ENCODE data around the gene IFNAR1.

The IFNAR1 gene

GRCh38 chr21:33293811-33294216 is 31.0 kb upstream of the IFNAR1 start:
- peak overlapping the region; percentile 69 to 89 for H3K27ac Mint-ChIP-seq
- peaks cover 14 to 18% of the 10 kb centered on the region in 2 donors for H3K4me1 Mint-ChIP-seq (ENCODE audit: low read depth in 2 of 2)
- peak overlapping the region; percentile 48 to 64 for H3K4me3 Mint-ChIP-seq
- ATAC-seq (replicated peaks) (peak; percentile 54), DNase-seq (no peak)
- H3K27me3 Mint-ChIP-seq, result no peaks in the 10 kb centered on the region
- peaks cover 41% of the 10 kb centered on the region for H3K36me3 Mint-ChIP-seq (ENCODE audit: insufficient read depth)
- H3K9me3 Mint-ChIP-seq, result no peaks in the 10 kb centered on the region

GRCh38 chr21:33296156-33296555 is 28.6 kb upstream of the IFNAR1 start:
- Mint-ChIP-seq H3K9me3 (no peaks in the 10 kb centered on the region), H3K27ac (no peak overlapping the region), H3K4me3 (no peak overlapping the region), H3K36me3 (ENCODE audit: insufficient read depth) (peaks cover 41% of the 10 kb centered on the region), H3K27me3 (no peaks in the 10 kb centered on the region), H3K4me1 (ENCODE audit: low read depth in 2 of 2) (peaks cover 22 to 24% of the 10 kb centered on the region in 2 donors)
- peak; percentile 33 for ATAC-seq (replicated peaks)
- no peak for DNase-seq

- DNase-seq, result no peak
- H3K4me3 Mint-ChIP-seq, result no peak overlapping the region
- ATAC-seq (replicated peaks), result peak; percentile 59
- peaks cover 20% of the 10 kb centered on the region in 2 donors for H3K4me1 Mint-ChIP-seq (ENCODE audit: low read depth in 2 of 2)
- H3K36me3 Mint-ChIP-seq (ENCODE audit: insufficient read depth), result peaks cover 23% of the 10 kb centered on the region
- peak overlapping the region; percentile 41 to 85 for H3K27ac Mint-ChIP-seq
- no peaks in the 10 kb centered on the region for H3K9me3 Mint-ChIP-seq
- no peaks in the 10 kb centered on the region for H3K27me3 Mint-ChIP-seq
Observed at GRCh38 chr21:33299181-33299752, 25.5 kb upstream of the IFNAR1 start.

- H3K27ac Mint-ChIP-seq, result peak overlapping the region in 1 of 2 donors; percentile 73
Observed at GRCh38 chr21:33300701-33301631, 23.8 kb upstream of the IFNAR1 start.

GRCh38 chr21:33301632-33302002 is 23.2 kb upstream of the IFNAR1 start:
- H3K4me1 Mint-ChIP-seq (ENCODE audit: low read depth in 2 of 2), result peaks cover 18 to 20% of the 10 kb centered on the region in 2 donors
- H3K27me3 Mint-ChIP-seq, result no peaks in the 10 kb centered on the region
- ATAC-seq (replicated peaks) (no peak), DNase-seq (no peak)
- H3K9me3 Mint-ChIP-seq, result no peaks in the 10 kb centered on the region
- H3K4me3 Mint-ChIP-seq, result peak overlapping the region in 1 of 2 donors; percentile 19
- peak overlapping the region in 1 of 2 donors; percentile 73 for H3K27ac Mint-ChIP-seq
- peaks cover 5% of the 10 kb centered on the region for H3K36me3 Mint-ChIP-seq (ENCODE audit: insufficient read depth)

More at GRCh38 chr21:33300701-33301631, 23.8 kb upstream of the IFNAR1 start:
- DNase-seq (no peak), ATAC-seq (replicated peaks) (peak; percentile 22)
- Mint-ChIP-seq H3K27me3 (no peaks in the 10 kb centered on the region), H3K4me3 (peak overlapping the region in 1 of 2 donors; percentile 19), H3K4me1 (ENCODE audit: low read depth in 2 of 2) (peaks cover 18 to 20% of the 10 kb centered on the region in 2 donors), H3K36me3 (ENCODE audit: insufficient read depth) (peaks cover 11% of the 10 kb centered on the region), H3K9me3 (no peaks in the 10 kb centered on the region)

GRCh38 chr21:33302055-33302454 is 22.7 kb upstream of the IFNAR1 start:
- Mint-ChIP-seq H3K36me3 (ENCODE audit: insufficient read depth) (peaks cover under 1% of the 10 kb centered on the region), H3K27me3 (no peaks in the 10 kb centered on the region), H3K27ac (peak overlapping the region in 1 of 2 donors; percentile 14), H3K4me1 (ENCODE audit: low read depth in 2 of 2) (peaks cover 18 to 20% of the 10 kb centered on the region in 2 donors), H3K9me3 (no peaks in the 10 kb centered on the region), H3K4me3 (no peak overlapping the region)
- ATAC-seq (replicated peaks) (no peak), DNase-seq (no peak)

GRCh38 chr21:33302796-33303195 is 22.0 kb upstream of the IFNAR1 start:
- Mint-ChIP-seq H3K4me3 (no peak overlapping the region), H3K9me3 (no peaks in the 10 kb centered on the region), H3K27me3 (no peaks in the 10 kb centered on the region), H3K36me3 (ENCODE audit: insufficient read depth) (no peaks in the 10 kb centered on the region), H3K27ac (peak overlapping the region in 1 of 2 donors; percentile 14), H3K4me1 (ENCODE audit: low read depth in 2 of 2) (peaks cover 16 to 18% of the 10 kb centered on the region in 2 donors)
- no peak for DNase-seq
- no peak for ATAC-seq (replicated peaks)

GRCh38 chr21:33305344-33305671 is 19.5 kb upstream of the IFNAR1 start:
- DNase-seq, result no peak
- no peak for ATAC-seq (replicated peaks)
- H3K9me3 Mint-ChIP-seq, result no peaks in the 10 kb centered on the region
- H3K4me1 Mint-ChIP-seq (ENCODE audit: low read depth in 2 of 2), result peaks cover 8 to 14% of the 10 kb centered on the region in 2 donors
- no peak overlapping the region for H3K27ac Mint-ChIP-seq
- H3K27me3 Mint-ChIP-seq, result no peaks in the 10 kb centered on the region
- H3K4me3 Mint-ChIP-seq, result no peak overlapping the region
- H3K36me3 Mint-ChIP-seq (ENCODE audit: insufficient read depth), result no peaks in the 10 kb centered on the region

GRCh38 chr21:33305938-33306337 is 18.8 kb upstream of the IFNAR1 start:
- Mint-ChIP-seq H3K4me3 (no peak overlapping the region), H3K27me3 (no peaks in the 10 kb centered on the region), H3K9me3 (no peaks in the 10 kb centered on the region), H3K27ac (no peak overlapping the region), H3K36me3 (ENCODE audit: insufficient read depth) (no peaks in the 10 kb centered on the region), H3K4me1 (ENCODE audit: low read depth in 2 of 2) (peaks cover 8 to 13% of the 10 kb centered on the region in 2 donors)
- DNase-seq (no peak), ATAC-seq (replicated peaks) (no peak)

- ATAC-seq (replicated peaks) (peak; percentile 29), DNase-seq (no peak)
- no peak overlapping the region for H3K4me3 Mint-ChIP-seq
- no peak overlapping the region for H3K27ac Mint-ChIP-seq
- peaks cover 4 to 5% of the 10 kb centered on the region in 2 donors for H3K4me1 Mint-ChIP-seq (ENCODE audit: low read depth in 2 of 2)
- H3K27me3 Mint-ChIP-seq, result no peaks in the 10 kb centered on the region
- H3K9me3 Mint-ChIP-seq, result no peaks in the 10 kb centered on the region
- no peaks in the 10 kb centered on the region for H3K36me3 Mint-ChIP-seq (ENCODE audit: insufficient read depth)
Observed at GRCh38 chr21:33308586-33309490, 15.9 kb upstream of the IFNAR1 start.

- DNase-seq (no peak), ATAC-seq (replicated peaks) (no peak)
- Mint-ChIP-seq H3K4me1 (ENCODE audit: low read depth in 2 of 2) (peaks cover 4 to 5% of the 10 kb centered on the region in 2 donors), H3K27ac (no peak overlapping the region), H3K36me3 (ENCODE audit: insufficient read depth) (no peaks in the 10 kb centered on the region), H3K27me3 (peaks cover 0 to 4% of the 10 kb centered on the region in 2 donors), H3K4me3 (no peak overlapping the region), H3K9me3 (no peaks in the 10 kb centered on the region)
Observed at GRCh38 chr21:33309778-33310177, 15.0 kb upstream of the IFNAR1 start.

GRCh38 chr21:33312121-33312520 is 12.6 kb upstream of the IFNAR1 start:
- peaks cover 0 to 10% of the 10 kb centered on the region in 2 donors for H3K27me3 Mint-ChIP-seq
- DNase-seq (no peak), ATAC-seq (replicated peaks) (no peak)
- no peak overlapping the region for H3K27ac Mint-ChIP-seq
- H3K36me3 Mint-ChIP-seq (ENCODE audit: insufficient read depth), result no peaks in the 10 kb centered on the region
- H3K9me3 Mint-ChIP-seq, result no peaks in the 10 kb centered on the region
- peaks cover 4 to 5% of the 10 kb centered on the region in 2 donors for H3K4me1 Mint-ChIP-seq (ENCODE audit: low read depth in 2 of 2)
- no peak overlapping the region for H3K4me3 Mint-ChIP-seq

GRCh38 chr21:33313183-33313582 is 11.6 kb upstream of the IFNAR1 start:
- Mint-ChIP-seq H3K27me3 (peaks cover 10 to 18% of the 10 kb centered on the region in 2 donors), H3K27ac (no peak overlapping the region), H3K9me3 (no peaks in the 10 kb centered on the region), H3K4me1 (ENCODE audit: low read depth in 2 of 2) (peaks cover 4 to 5% of the 10 kb centered on the region in 2 donors), H3K36me3 (ENCODE audit: insufficient read depth) (no peaks in the 10 kb centered on the region), H3K4me3 (no peak overlapping the region)
- no peak for ATAC-seq (replicated peaks)
- no peak for DNase-seq

Data from effector memory CD8-positive, alpha-beta T cell (primary cell).